Bronchial epithelial cell (primary cell): ENCODE results near the gene TENT4B. TPM values are rescaled to one million over a fixed set of nuclear protein-coding genes. Genes with fewer than 3 reads are reported as not detected.

Experiments used
- DNase-seq: peaks from one replicate; pipeline ENCODE4 v3.0.0-alpha.2; 2010; ENCODE audit warnings: low read depth
- FAIRE-seq: peaks from 2 replicates; lab custom pipeline; 2011; peaks lifted over from hg19 to GRCh38; lab: Jason Lieb, UNC
- H3K27me3 ChIP-seq: 2 replicates; pipeline ENCODE4 v1.5.1; 2011; ENCODE audit warnings: low read length; ENCODE audit not compliant: control insufficient read depth, insufficient read depth
- H3K36me3 ChIP-seq: 2 replicates; pipeline ENCODE4 v1.5.1; 2011; ENCODE audit warnings: low read length; ENCODE audit not compliant: control insufficient read depth, insufficient read depth
- H3K4me3 ChIP-seq: 2 replicates; pipeline ENCODE4 v1.5.1; 2011; ENCODE audit warnings: mild to moderate bottlenecking, low read depth, low read length, control low read depth
- CTCF ChIP-seq: IDR thresholded peaks from 2 replicates; pipeline ENCODE4 v1.5.1; 2011; ENCODE audit warnings: mild to moderate bottlenecking, moderate library complexity, low read length, control low read depth, inconsistent platforms; ENCODE audit not compliant: insufficient read depth, severe bottlenecking
- total RNA-seq: library from RNA; depleted of rRNA; stranded (reverse); fragments of >200 nt; gene quantifications from 2 replicates; pipeline ENCODE4 v1.2.1, GENCODE V29; 2014

TENT4B gene
- total RNA-seq, 1 donor from 2014 or later: 9.2 TPM

GRCh38 chr16:50155925-50156324, 2.8 kb downstream of the TENT4B start:
- H3K4me3 ChIP-seq: no peak overlapping the region
- no peak for FAIRE-seq

GRCh38 chr16:50156590-50156989, 3.5 kb downstream of the TENT4B start:
- TF ChIP-seq CTCF: no peak
- Histone ChIP-seq H3K27me3 (no peaks in the 10 kb centered on the region), H3K4me3 (no peak overlapping the region), H3K36me3 (no peaks in the 10 kb centered on the region)
- FAIRE-seq (no peak), DNase-seq (no peak)

More at GRCh38 chr16:50155925-50156324, 2.8 kb downstream of the TENT4B start:
- no peaks in the 10 kb centered on the region for H3K27me3 ChIP-seq
- TF ChIP-seq CTCF: no peak
- DNase-seq: no peak
- H3K36me3 ChIP-seq: no peaks in the 10 kb centered on the region

- no peak for TF ChIP-seq CTCF
- H3K27me3 ChIP-seq: no peaks in the 10 kb centered on the region
- H3K4me3 ChIP-seq: no peak overlapping the region
- FAIRE-seq (no peak), DNase-seq (no peak)
- H3K36me3 ChIP-seq: no peaks in the 10 kb centered on the region
Observed at GRCh38 chr16:50160495-50161164, 7.5 kb downstream of the TENT4B start.

- DNase-seq (no peak), FAIRE-seq (no peak)
- no peaks in the 10 kb centered on the region for H3K27me3 ChIP-seq
- no peak for TF ChIP-seq CTCF
- H3K4me3 ChIP-seq: no peak overlapping the region
- H3K36me3 ChIP-seq: no peaks in the 10 kb centered on the region
Observed at GRCh38 chr16:50161950-50162349, 8.8 kb downstream of the TENT4B start.

- no peak for DNase-seq
- no peak for FAIRE-seq
- Histone ChIP-seq H3K36me3 (no peaks in the 10 kb centered on the region), H3K27me3 (no peaks in the 10 kb centered on the region), H3K4me3 (no peak overlapping the region)
- no peak for TF ChIP-seq CTCF
Observed at GRCh38 chr16:50165473-50165872, 12.4 kb downstream of the TENT4B start.
